ENCODE measurements around the gene CPT1B. TPM values are rescaled to one million over a fixed set of nuclear protein-coding genes. Genes with fewer than 3 reads are reported as not detected.

Gene CPT1B
- total RNA-seq, 1 experiment from 2014 or later = 13.1 TPM

DNA sequence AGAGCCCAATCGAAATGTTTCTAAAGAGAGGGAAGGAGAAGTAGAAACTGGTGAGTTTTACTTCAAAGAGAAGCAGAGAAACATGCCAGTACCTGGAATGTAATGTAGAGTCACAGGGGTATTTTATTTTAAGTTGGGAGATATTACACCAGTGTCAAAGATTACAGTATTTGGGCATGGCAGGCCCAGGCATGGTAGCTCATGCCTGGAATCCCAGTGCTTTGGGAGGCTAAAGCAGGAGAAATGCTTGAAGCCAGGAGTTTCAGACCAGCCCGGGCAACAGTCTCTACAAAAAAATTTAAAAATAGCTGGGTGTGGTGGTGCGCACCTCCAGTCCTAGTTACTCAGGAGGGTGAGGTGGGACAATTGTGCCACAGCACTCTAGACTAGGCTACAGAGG is 18.2 kb downstream of the CPT1B start:
- H3K9ac ChIP-seq (ENCODE audit: low read length) = no peak overlapping the region
- no peak for TF ChIP-seq EZH2 (IDR thresholded peaks at IDR 0.05; ENCODE audit: low read length, unreplicated experiment)
- TF ChIP-seq, protein P1, sequence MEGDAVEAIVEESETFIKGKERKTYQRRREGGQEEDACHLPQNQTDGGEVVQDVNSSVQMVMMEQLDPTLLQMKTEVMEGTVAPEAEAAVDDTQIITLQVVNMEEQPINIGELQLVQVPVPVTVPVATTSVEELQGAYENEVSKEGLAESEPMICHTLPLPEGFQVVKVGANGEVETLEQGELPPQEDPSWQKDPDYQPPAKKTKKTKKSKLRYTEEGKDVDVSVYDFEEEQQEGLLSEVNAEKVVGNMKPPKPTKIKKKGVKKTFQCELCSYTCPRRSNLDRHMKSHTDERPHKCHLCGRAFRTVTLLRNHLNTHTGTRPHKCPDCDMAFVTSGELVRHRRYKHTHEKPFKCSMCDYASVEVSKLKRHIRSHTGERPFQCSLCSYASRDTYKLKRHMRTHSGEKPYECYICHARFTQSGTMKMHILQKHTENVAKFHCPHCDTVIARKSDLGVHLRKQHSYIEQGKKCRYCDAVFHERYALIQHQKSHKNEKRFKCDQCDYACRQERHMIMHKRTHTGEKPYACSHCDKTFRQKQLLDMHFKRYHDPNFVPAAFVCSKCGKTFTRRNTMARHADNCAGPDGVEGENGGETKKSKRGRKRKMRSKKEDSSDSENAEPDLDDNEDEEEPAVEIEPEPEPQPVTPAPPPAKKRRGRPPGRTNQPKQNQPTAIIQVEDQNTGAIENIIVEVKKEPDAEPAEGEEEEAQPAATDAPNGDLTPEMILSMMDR (conservative IDR thresholded peaks at IDR 0.05; ENCODE audit: low read depth, low read length) = no peak
- H2AFZ ChIP-seq (ENCODE audit: low read length) = no peak overlapping the region
- ChIA-PET POLR2A (ENCODE audit: unreplicated experiment) (no interaction called here), CTCF (no interaction called here)
- no peaks in the 10 kb centered on the region for H3K36me3 ChIP-seq (ENCODE audit: low read depth, low read length)
- no peaks in the 10 kb centered on the region for H4K20me1 ChIP-seq (ENCODE audit: low read length)
- no TSS peak for BruUV-seq (replicated peaks)
- no peak overlapping the region for H3K27ac ChIP-seq (ENCODE audit: low read length)
- no peaks in the 10 kb centered on the region for H3K27me3 ChIP-seq (ENCODE audit: low read length)
- DNase-seq = no peak
- no peaks in the 10 kb centered on the region for H3F3A ChIP-seq (ENCODE audit: low read length, unreplicated experiment)
- peaks cover 7% of the 10 kb centered on the region for H3K4me1 ChIP-seq (ENCODE audit: insufficient read depth, low read length)
- no peak overlapping the region for H3K4me3 ChIP-seq (ENCODE audit: low read length)
- no peak overlapping the region for H3K4me2 ChIP-seq (ENCODE audit: low read length)
- H3K79me2 ChIP-seq (ENCODE audit: low read length) = no peaks in the 10 kb centered on the region
- no peaks in the 10 kb centered on the region for H3K9me2 ChIP-seq (replicated peaks; ENCODE audit: low read length)
- ATAC-seq = no peak
- no peaks in the 10 kb centered on the region for H3K9me3 ChIP-seq (ENCODE audit: low read length)
- intact Hi-C loops (cut with micrococcal nuclease) = loop anchor here (5.0 kb wide), 1 partner anchor 33 kb away; the partner anchor contains the start of gene SCO2

DNA sequence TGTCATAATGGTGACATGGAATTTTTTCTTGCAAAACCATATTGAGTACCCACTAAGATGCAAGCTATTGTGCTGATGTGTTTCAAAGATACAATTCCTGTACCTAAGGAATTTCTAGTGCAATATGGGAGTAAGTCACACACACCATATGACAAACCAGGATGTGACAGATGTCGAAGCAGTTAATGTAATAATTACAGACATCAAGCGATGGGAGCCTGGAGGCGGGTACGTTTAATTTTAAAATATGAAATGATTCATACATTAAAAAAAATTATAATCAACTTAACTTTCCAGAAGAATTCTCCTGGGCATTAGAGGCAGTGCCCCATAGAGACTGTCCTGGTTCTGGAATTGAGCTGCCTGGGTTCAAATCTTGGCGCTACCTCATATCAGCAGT is 21.5 kb downstream of the CPT1B start:
- Histone ChIP-seq H3K79me2 (ENCODE audit: low read length) (no peaks in the 10 kb centered on the region), H4K20me1 (ENCODE audit: low read length) (no peaks in the 10 kb centered on the region), H3F3A (ENCODE audit: low read length, unreplicated experiment) (no peaks in the 10 kb centered on the region), H3K27me3 (ENCODE audit: low read length) (no peaks in the 10 kb centered on the region), H3K9me2 (replicated peaks; ENCODE audit: low read length) (no peaks in the 10 kb centered on the region), H3K4me3 (ENCODE audit: low read length) (no peak overlapping the region), H3K9me3 (ENCODE audit: low read length) (no peaks in the 10 kb centered on the region), H2AFZ (ENCODE audit: low read length) (no peak overlapping the region), H3K9ac (ENCODE audit: low read length) (no peak overlapping the region), H3K27ac (ENCODE audit: low read length) (no peak overlapping the region), H3K36me3 (ENCODE audit: low read depth, low read length) (no peaks in the 10 kb centered on the region), H3K4me1 (ENCODE audit: insufficient read depth, low read length) (no peaks in the 10 kb centered on the region), H3K4me2 (ENCODE audit: low read length) (no peak overlapping the region)
- CTCF ChIA-PET = no interaction called here
- intact Hi-C loops (cut with micrococcal nuclease) = no loop called here
- no TSS peak for BruUV-seq (replicated peaks)
- POLR2A ChIA-PET (ENCODE audit: unreplicated experiment) = no interaction called here
- ATAC-seq (no peak), DNase-seq (no peak)
- TF ChIP-seq EZH2phosphoT487 (IDR thresholded peaks at IDR 0.05; ENCODE audit: borderline replicate concordance, low read length) (no peak), EZH2 (IDR thresholded peaks at IDR 0.05; ENCODE audit: low read length, unreplicated experiment) (no peak)
- TF ChIP-seq, protein P1 (conservative IDR thresholded peaks at IDR 0.05; ENCODE audit: low read depth, low read length) = no peak

DNA sequence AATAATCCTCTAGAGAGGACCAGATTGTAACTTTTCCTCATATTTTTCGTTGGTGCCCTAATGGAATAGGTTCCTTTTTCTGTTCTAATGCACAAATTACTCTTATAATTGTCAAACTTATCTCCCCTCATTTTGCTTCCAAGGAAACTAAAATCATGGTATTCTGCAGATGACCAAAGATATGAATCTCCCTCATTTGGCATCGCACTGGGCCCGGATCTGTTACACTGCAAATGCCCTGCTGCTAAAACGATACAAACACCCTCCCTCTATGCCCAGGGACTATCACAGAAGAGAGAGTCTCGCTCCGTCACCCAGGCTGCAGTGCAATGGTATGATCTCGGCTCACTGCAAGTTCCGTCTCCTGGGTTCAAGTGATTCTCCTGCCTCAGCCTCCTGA is 24.9 kb downstream of the CPT1B start:
- no peaks in the 10 kb centered on the region for H3K79me2 ChIP-seq (ENCODE audit: low read length)
- CTCF ChIA-PET = no interaction called here
- intact Hi-C loops (cut with micrococcal nuclease) = no loop called here

More for the DNA sequence above, 24.9 kb downstream of the CPT1B start:
- TF ChIP-seq, protein P1 (conservative IDR thresholded peaks at IDR 0.05; ENCODE audit: low read depth, low read length) = no peak
- no peak for TF ChIP-seq EZH2 (IDR thresholded peaks at IDR 0.05; ENCODE audit: low read length, unreplicated experiment)
- Histone ChIP-seq H3K36me3 (ENCODE audit: low read depth, low read length) (no peaks in the 10 kb centered on the region), H3K4me2 (ENCODE audit: low read length) (no peak overlapping the region), H3K9me3 (ENCODE audit: low read length) (no peaks in the 10 kb centered on the region), H4K20me1 (ENCODE audit: low read length) (no peaks in the 10 kb centered on the region), H3K9me2 (replicated peaks; ENCODE audit: low read length) (no peaks in the 10 kb centered on the region), H3K9ac (ENCODE audit: low read length) (no peak overlapping the region), H3F3A (ENCODE audit: low read length, unreplicated experiment) (no peaks in the 10 kb centered on the region), H3K4me3 (ENCODE audit: low read length) (no peak overlapping the region), H3K27ac (ENCODE audit: low read length) (no peak overlapping the region), H3K27me3 (ENCODE audit: low read length) (no peaks in the 10 kb centered on the region), H2AFZ (ENCODE audit: low read length) (no peak overlapping the region), H3K4me1 (ENCODE audit: insufficient read depth, low read length) (no peaks in the 10 kb centered on the region)
- no peak for DNase-seq
- no peak for ATAC-seq
- POLR2A ChIA-PET (ENCODE audit: unreplicated experiment) = no interaction called here
- BruUV-seq (replicated peaks) = no TSS peak

Measured in PC-3 (cell line).